ENCODE results near the gene GALNT14.

Gene GALNT14

GRCh38 chr2:31125918-31126695, 12.1 kb downstream of the GALNT14 start:
- no peak for FAIRE-seq
- no peak for DNase-seq (ENCODE audit: insufficient read length, low spot score)
- TF ChIP-seq SPI1 (IDR thresholded peaks at IDR 0.05; ENCODE audit: low read depth, low read length) (no peak), POU2F2 (IDR thresholded peaks at IDR 0.05; ENCODE audit: low read depth, low read length) (no peak), TAF1 (IDR thresholded peaks at IDR 0.05; ENCODE audit: low read depth, low read length) (no peak), POLR2AphosphoS5 (IDR thresholded peaks at IDR 0.05; ENCODE audit: low read depth, low read length) (no peak), POLR2A (IDR thresholded peaks at IDR 0.05; ENCODE audit: low read depth, low read length) (no peak), PAX5 (IDR thresholded peaks at IDR 0.05; ENCODE audit: insufficient read depth, low read length, severe bottlenecking) (no peak)

DNA sequence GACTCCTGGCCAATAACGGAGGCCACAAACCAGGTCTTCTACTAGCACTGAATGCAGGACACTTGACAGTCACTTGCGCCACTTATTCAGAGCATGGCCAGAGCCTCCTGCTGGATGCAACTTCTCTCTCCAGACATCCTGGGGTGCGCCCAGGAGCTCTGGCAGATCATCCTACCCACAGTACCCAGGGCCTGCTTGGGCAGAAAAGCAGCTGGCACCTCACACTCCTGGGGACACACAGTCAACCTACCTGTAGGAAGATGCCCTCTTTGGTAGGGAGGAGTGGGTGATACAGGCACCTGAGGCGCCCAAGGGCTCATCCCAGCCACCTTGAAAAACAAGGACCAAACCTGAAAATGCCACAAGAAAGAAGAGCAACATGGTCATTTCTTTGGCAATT, 13.3 kb downstream of the GALNT14 start:
- no peak for TF ChIP-seq SPI1 (IDR thresholded peaks at IDR 0.05; ENCODE audit: low read depth, low read length)
- TF ChIP-seq PAX5 (IDR thresholded peaks at IDR 0.05; ENCODE audit: insufficient read depth, low read length, severe bottlenecking) = no peak
- no peak for TF ChIP-seq POLR2AphosphoS5 (IDR thresholded peaks at IDR 0.05; ENCODE audit: low read depth, low read length)
- no peak for TF ChIP-seq POLR2A (IDR thresholded peaks at IDR 0.05; ENCODE audit: low read depth, low read length)
- TF ChIP-seq POU2F2 (IDR thresholded peaks at IDR 0.05; ENCODE audit: low read depth, low read length) = no peak
- TF ChIP-seq TAF1 (IDR thresholded peaks at IDR 0.05; ENCODE audit: low read depth, low read length) = no peak
- FAIRE-seq (no peak), DNase-seq (ENCODE audit: insufficient read length, low spot score) (no peak)

- TF ChIP-seq PAX5 (IDR thresholded peaks at IDR 0.05; ENCODE audit: insufficient read depth, low read length, severe bottlenecking) = no peak
- no peak for TF ChIP-seq POU2F2 (IDR thresholded peaks at IDR 0.05; ENCODE audit: low read depth, low read length)
- TF ChIP-seq POLR2AphosphoS5 (IDR thresholded peaks at IDR 0.05; ENCODE audit: low read depth, low read length) = no peak
- TF ChIP-seq TAF1 (IDR thresholded peaks at IDR 0.05; ENCODE audit: low read depth, low read length) = no peak
- TF ChIP-seq SPI1 (IDR thresholded peaks at IDR 0.05; ENCODE audit: low read depth, low read length) = no peak
- TF ChIP-seq POLR2A (IDR thresholded peaks at IDR 0.05; ENCODE audit: low read depth, low read length) = no peak
- DNase-seq (ENCODE audit: insufficient read length, low spot score) (no peak), FAIRE-seq (no peak)
These were observed 16.1 kb downstream of the GALNT14 start for GRCh38 chr2:31122133-31122532.

GRCh38 chr2:31113765-31114164, 24.5 kb downstream of the GALNT14 start:
- TF ChIP-seq SPI1 (IDR thresholded peaks at IDR 0.05; ENCODE audit: low read depth, low read length) = no peak
- TF ChIP-seq POLR2AphosphoS5 (IDR thresholded peaks at IDR 0.05; ENCODE audit: low read depth, low read length) = no peak
- TF ChIP-seq PAX5 (IDR thresholded peaks at IDR 0.05; ENCODE audit: insufficient read depth, low read length, severe bottlenecking) = no peak
- no peak for TF ChIP-seq POLR2A (IDR thresholded peaks at IDR 0.05; ENCODE audit: low read depth, low read length)
- TF ChIP-seq TAF1 (IDR thresholded peaks at IDR 0.05; ENCODE audit: low read depth, low read length) = no peak
- TF ChIP-seq POU2F2 (IDR thresholded peaks at IDR 0.05; ENCODE audit: low read depth, low read length) = no peak
- no peak for DNase-seq (ENCODE audit: insufficient read length, low spot score)
- FAIRE-seq = no peak

DNA sequence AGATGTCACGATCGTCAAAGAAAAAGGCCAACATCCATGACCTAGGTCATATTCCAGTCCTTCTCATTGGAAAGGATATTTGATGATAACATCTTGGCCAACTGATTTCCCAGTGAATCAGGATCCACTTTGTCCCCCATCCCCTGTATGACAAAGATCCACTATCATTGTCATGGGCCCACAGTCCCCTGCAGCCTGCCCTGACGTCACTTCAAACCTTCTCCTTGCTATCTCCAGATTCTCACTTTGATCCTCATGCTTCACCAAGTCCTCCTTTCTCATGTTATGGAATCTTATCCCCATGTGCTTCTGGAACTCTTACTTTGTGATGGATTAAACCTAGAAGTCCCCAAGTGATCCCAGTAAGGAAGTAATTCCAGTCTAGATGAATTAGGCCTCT, 25.7 kb downstream of the GALNT14 start:
- FAIRE-seq (no peak), DNase-seq (ENCODE audit: insufficient read length, low spot score) (no peak)

GRCh38 chr2:31110998-31111397, 27.2 kb downstream of the GALNT14 start:
- FAIRE-seq = no peak
- no peak for DNase-seq (ENCODE audit: insufficient read length, low spot score)
- TF ChIP-seq POLR2A (IDR thresholded peaks at IDR 0.05; ENCODE audit: low read depth, low read length) (no peak), TAF1 (IDR thresholded peaks at IDR 0.05; ENCODE audit: low read depth, low read length) (no peak), PAX5 (IDR thresholded peaks at IDR 0.05; ENCODE audit: insufficient read depth, low read length, severe bottlenecking) (no peak), POLR2AphosphoS5 (IDR thresholded peaks at IDR 0.05; ENCODE audit: low read depth, low read length) (no peak), SPI1 (IDR thresholded peaks at IDR 0.05; ENCODE audit: low read depth, low read length) (no peak), POU2F2 (IDR thresholded peaks at IDR 0.05; ENCODE audit: low read depth, low read length) (no peak)

More for the DNA sequence above, 25.7 kb downstream of the GALNT14 start:
- TF ChIP-seq POLR2A (IDR thresholded peaks at IDR 0.05; ENCODE audit: low read depth, low read length) (no peak), TAF1 (IDR thresholded peaks at IDR 0.05; ENCODE audit: low read depth, low read length) (no peak), POU2F2 (IDR thresholded peaks at IDR 0.05; ENCODE audit: low read depth, low read length) (no peak), POLR2AphosphoS5 (IDR thresholded peaks at IDR 0.05; ENCODE audit: low read depth, low read length) (no peak), SPI1 (IDR thresholded peaks at IDR 0.05; ENCODE audit: low read depth, low read length) (no peak), PAX5 (IDR thresholded peaks at IDR 0.05; ENCODE audit: insufficient read depth, low read length, severe bottlenecking) (no peak)

DNA sequence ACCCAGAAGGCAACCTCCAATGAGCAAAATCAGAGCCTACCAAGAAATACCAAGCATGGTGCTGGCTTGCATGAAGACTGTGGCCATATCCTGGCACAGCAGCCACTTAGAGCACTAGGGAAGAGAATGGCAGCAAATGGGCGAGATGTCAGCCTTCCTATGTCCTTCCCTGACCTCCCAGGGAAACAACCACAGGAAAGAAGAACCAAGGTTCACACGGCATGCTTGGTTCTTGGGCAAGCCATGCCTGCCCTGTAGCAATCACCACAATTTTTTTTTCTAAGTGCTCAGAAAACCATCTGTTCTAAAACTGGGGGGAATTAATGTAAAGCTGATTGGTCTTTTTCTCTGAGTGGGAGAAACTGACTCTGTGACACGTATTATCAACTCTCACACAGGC, 27.8 kb downstream of the GALNT14 start:
- TF ChIP-seq POU2F2 (IDR thresholded peaks at IDR 0.05; ENCODE audit: low read depth, low read length) (no peak), POLR2A (IDR thresholded peaks at IDR 0.05; ENCODE audit: low read depth, low read length) (no peak), POLR2AphosphoS5 (IDR thresholded peaks at IDR 0.05; ENCODE audit: low read depth, low read length) (no peak), TAF1 (IDR thresholded peaks at IDR 0.05; ENCODE audit: low read depth, low read length) (no peak), PAX5 (IDR thresholded peaks at IDR 0.05; ENCODE audit: insufficient read depth, low read length, severe bottlenecking) (no peak), SPI1 (IDR thresholded peaks at IDR 0.05; ENCODE audit: low read depth, low read length) (no peak)
- FAIRE-seq (no peak), DNase-seq (ENCODE audit: insufficient read length, low spot score) (no peak)

DNA sequence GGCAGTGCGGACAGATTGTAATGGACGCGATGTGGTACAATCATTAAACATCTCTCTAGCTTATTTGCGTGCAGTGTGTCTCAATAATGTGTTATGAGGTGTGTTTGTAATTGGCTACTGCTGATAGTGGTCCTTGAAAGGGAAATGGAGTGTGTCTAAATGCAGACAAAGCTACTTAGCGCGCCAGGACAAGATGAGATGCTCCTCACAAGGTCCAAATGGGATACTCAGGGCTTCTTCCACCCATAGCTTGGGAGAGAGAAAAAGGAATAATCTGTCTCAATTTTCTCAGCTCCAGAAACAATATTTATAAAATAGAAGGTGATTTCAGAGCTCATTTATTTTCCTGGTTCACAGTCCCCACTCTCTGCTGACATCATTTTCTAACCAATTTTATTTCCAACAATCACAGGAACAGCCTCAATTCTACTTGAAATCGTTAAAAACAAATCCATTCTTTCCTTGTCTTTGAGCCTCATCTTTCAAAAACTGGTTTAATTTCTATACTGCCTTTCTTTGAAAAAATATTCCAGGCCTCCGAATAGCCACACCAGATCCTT, 28.5 kb downstream of the GALNT14 start:
- TF ChIP-seq SPI1 (IDR thresholded peaks at IDR 0.05; ENCODE audit: low read depth, low read length) (no peak), PAX5 (IDR thresholded peaks at IDR 0.05; ENCODE audit: insufficient read depth, low read length, severe bottlenecking) (no peak), POLR2A (IDR thresholded peaks at IDR 0.05; ENCODE audit: low read depth, low read length) (no peak), TAF1 (IDR thresholded peaks at IDR 0.05; ENCODE audit: low read depth, low read length) (no peak), POU2F2 (IDR thresholded peaks at IDR 0.05; ENCODE audit: low read depth, low read length) (no peak), POLR2AphosphoS5 (IDR thresholded peaks at IDR 0.05; ENCODE audit: low read depth, low read length) (no peak)
- no peak for DNase-seq (ENCODE audit: insufficient read length, low spot score)
- no peak for FAIRE-seq

DNA sequence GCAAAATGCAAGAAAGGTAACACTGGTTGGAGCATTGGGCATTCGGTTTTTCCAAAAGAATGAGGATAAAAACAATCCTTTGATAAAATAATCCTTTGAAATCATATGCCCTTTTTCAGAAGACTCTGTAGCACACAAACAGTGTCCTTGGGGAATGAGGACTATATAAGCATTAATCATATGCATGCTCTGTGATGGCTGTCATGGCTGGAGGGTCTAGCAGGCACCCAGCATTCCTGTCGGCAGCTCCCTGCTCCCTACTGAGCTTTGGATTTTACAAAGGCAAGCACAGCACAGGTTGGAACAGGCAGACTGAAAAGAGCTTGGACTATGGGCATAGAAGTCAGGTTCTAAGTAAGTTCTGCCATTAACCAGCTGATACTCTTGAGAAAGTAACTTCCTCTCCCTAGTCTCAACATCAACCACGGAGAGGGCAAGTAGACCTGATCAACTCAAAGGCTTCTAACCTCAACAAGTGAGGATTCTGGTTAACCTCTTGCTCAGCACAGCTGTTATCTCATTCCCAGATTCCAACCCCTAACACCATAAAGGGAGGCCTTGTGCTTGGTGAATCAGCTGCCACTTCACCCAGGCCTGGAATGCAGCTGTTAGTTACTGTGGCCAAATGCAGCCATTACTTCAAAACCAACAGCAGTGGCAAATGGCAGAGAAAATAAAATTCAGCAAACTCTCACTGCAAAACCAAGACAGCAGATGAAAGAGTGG, 29.5 kb downstream of the GALNT14 start:
- TF ChIP-seq PAX5 (IDR thresholded peaks at IDR 0.05; ENCODE audit: insufficient read depth, low read length, severe bottlenecking) (no peak), POU2F2 (IDR thresholded peaks at IDR 0.05; ENCODE audit: low read depth, low read length) (no peak), TAF1 (IDR thresholded peaks at IDR 0.05; ENCODE audit: low read depth, low read length) (no peak), POLR2A (IDR thresholded peaks at IDR 0.05; ENCODE audit: low read depth, low read length) (no peak), POLR2AphosphoS5 (IDR thresholded peaks at IDR 0.05; ENCODE audit: low read depth, low read length) (no peak), SPI1 (IDR thresholded peaks at IDR 0.05; ENCODE audit: low read depth, low read length) (no peak)
- DNase-seq (ENCODE audit: insufficient read length, low spot score) = no peak
- FAIRE-seq = no peak

Measured in GM12891 (cell line).